Neural cell (in vitro differentiated cells): ENCODE measurements around the gene FHIT. TPM values are rescaled to one million over a fixed set of nuclear protein-coding genes. Genes with fewer than 3 reads are reported as not detected.

Experiments used
- H2AFZ ChIP-seq: fragments of 200-600, 300-800 bp; sonication (generic), shearing (Covaris generic); 2 replicates; pipeline ENCODE4 v1.6.0; 2014; ENCODE audit warnings: low read depth, mild to moderate bottlenecking, antibody characterized with exemption, low read length, moderate library complexity
- H3F3A ChIP-seq: fragments of 200-600 bp; shearing (Covaris generic); 2 replicates; pipeline ENCODE4 v1.6.1; 2016; ENCODE audit warnings: mild to moderate bottlenecking, moderate library complexity, mixed read lengths, antibody characterized with exemption, low read length; ENCODE audit not compliant: insufficient read depth, poor library complexity, severe bottlenecking
- H3K27ac ChIP-seq: fragments of 200-600, 300-800 bp; sonication (generic), shearing (Covaris generic); 2 replicates; pipeline ENCODE4 v1.5.1; 2014; ENCODE audit warnings: mild to moderate bottlenecking, low read length, moderate library complexity
- H3K27me3 ChIP-seq: fragments of 300-800, 200-600 bp; sonication (generic), shearing (Covaris generic); 2 replicates; pipeline ENCODE4 v1.6.0; 2014; ENCODE audit warnings: mild to moderate bottlenecking, low read depth, low read length, moderate library complexity; ENCODE audit not compliant: insufficient read depth
- H3K36me3 ChIP-seq: fragments of 300-800, 200-600 bp; sonication (generic), shearing (Covaris generic); 2 replicates; pipeline ENCODE4 v1.5.1; 2014; ENCODE audit warnings: mild to moderate bottlenecking, antibody characterized with exemption, low read length, moderate library complexity; ENCODE audit not compliant: insufficient read depth
- H3K4me2 ChIP-seq: fragments of 300-800, 200-600 bp; sonication (generic), shearing (Covaris generic); 2 replicates; pipeline ENCODE4 v1.6.0; 2014; ENCODE audit warnings: mild to moderate bottlenecking, low read length
- H3K4me3 ChIP-seq: fragments of 300-800, 200-600 bp; sonication (generic), shearing (Covaris generic); 2 replicates; pipeline ENCODE4 v1.5.1; 2014; ENCODE audit warnings: mild to moderate bottlenecking, low read length, moderate library complexity
- H3K79me2 ChIP-seq: fragments of 200-600 bp; shearing (Covaris generic); replicated peaks from 2 replicates; pipeline ENCODE4 v1.6.0; 2014; ENCODE audit warnings: mild to moderate bottlenecking, low read length, moderate library complexity; ENCODE audit not compliant: insufficient read depth
- H3K9ac ChIP-seq: fragments of 300-800, 200-600 bp; sonication (generic), shearing (Covaris generic); 2 replicates; pipeline ENCODE4 v1.6.1; 2016; ENCODE audit warnings: mild to moderate bottlenecking, low read length, mixed read lengths
- H3K9me2 ChIP-seq: fragments of 200-600 bp; shearing (Covaris generic); 2 replicates; pipeline ENCODE4 v1.6.1; 2016; ENCODE audit warnings: mild to moderate bottlenecking, low read length, mixed read lengths; ENCODE audit not compliant: insufficient read depth
- H3K9me3 ChIP-seq: fragments of 200-600, 300-800 bp; sonication (generic), shearing (Covaris generic); 2 replicates; pipeline ENCODE4 v1.6.1; 2016; ENCODE audit warnings: mild to moderate bottlenecking, mixed run types, low read length, moderate library complexity, mixed read lengths
- H4K20me1 ChIP-seq: fragments of 200-600 bp; shearing (Covaris generic); 2 replicates; pipeline ENCODE4 v1.6.1; 2016; ENCODE audit warnings: mild to moderate bottlenecking, mixed run types; ENCODE audit not compliant: insufficient read depth
- EP300 ChIP-seq: fragments of 450-650 bp; conservative IDR thresholded peaks from 2 replicates; pipeline ENCODE4 v1.6.1; 2014; ENCODE audit warnings: antibody characterized with exemption, mild to moderate bottlenecking, moderate library complexity; ENCODE audit not compliant: poor library complexity, severe bottlenecking
- EZH2 ChIP-seq: fragments of 200-600, 300-800 bp; shearing (Covaris generic), sonication (generic); IDR thresholded peaks from 2 replicates; pipeline ENCODE4 v1.6.1; 2014; ENCODE audit warnings: antibody characterized with exemption, low read length, borderline replicate concordance, mild to moderate bottlenecking; ENCODE audit not compliant: insufficient read depth, poor library complexity, severe bottlenecking
- MXI1 ChIP-seq: fragments of 450-650 bp; conservative IDR thresholded peaks from 2 replicates; pipeline ENCODE4 v1.6.1; 2014; ENCODE audit warnings: antibody characterized with exemption, mild to moderate bottlenecking; ENCODE audit not compliant: poor library complexity, severe bottlenecking
- POLR2AphosphoS5 ChIP-seq: IDR thresholded peaks from 2 replicates; pipeline ENCODE4 v1.6.1; 2012
- RAD21 ChIP-seq: fragments of 450-650 bp; conservative IDR thresholded peaks from 2 replicates; pipeline ENCODE4 v1.6.1; 2014; ENCODE audit warnings: antibody characterized with exemption, mild to moderate bottlenecking, moderate library complexity
- REST ChIP-seq: IDR thresholded peaks from 2 replicates; pipeline ENCODE4 v1.6.1; 2012; ENCODE audit warnings: borderline replicate concordance
- SMC3 ChIP-seq: fragments of 450-650 bp; conservative IDR thresholded peaks from 2 replicates; pipeline ENCODE4 v1.6.1; 2014; ENCODE audit warnings: antibody characterized with exemption, mild to moderate bottlenecking, moderate library complexity; ENCODE audit not compliant: poor library complexity
- TAF1 ChIP-seq: IDR thresholded peaks from 2 replicates; pipeline ENCODE4 v1.6.1; 2012; ENCODE audit warnings: low read depth
- polyA plus RNA-seq: library from polyadenylated mRNA; depleted of rRNA; stranded (reverse); fragments of >200 nt; gene quantifications from 2 replicates; pipeline ENCODE4 v1.2.3, GENCODE V29; 2014
- TF ChIP-seq, protein P1 (sequence below): fragments of 450-650 bp; IDR thresholded peaks from 2 replicates; pipeline ENCODE4 v1.5.1; 2014; ENCODE audit warnings: antibody characterized with exemption, mild to moderate bottlenecking, moderate library complexity; ENCODE audit not compliant: poor library complexity, severe bottlenecking

The FHIT gene
- polyA plus RNA-seq, 1 donor from 2014 or later: not detected

DNA sequence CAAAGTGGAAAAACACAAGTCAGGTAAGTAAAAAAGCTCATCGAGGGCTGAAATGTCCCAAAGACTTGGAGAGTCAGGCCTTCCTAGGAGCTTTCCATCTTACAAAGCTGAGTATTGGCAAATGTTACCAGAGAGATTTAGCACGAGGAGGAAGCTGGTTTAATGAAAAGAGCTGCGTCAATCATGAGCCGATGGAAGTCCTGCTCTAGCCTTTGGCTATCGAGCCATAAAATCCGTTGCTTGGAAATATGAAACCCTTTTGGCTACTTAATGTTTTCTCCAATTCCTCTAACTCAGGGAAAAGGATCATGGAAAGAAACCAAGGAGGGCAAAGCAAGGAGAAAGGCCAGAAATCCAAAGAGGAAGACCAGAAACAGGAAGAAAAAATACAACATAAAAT is 1074.6 kb downstream of the FHIT start:
- no peaks in the 10 kb centered on the region for H3K9me3 ChIP-seq
- no peaks in the 10 kb centered on the region for H3K9me2 ChIP-seq
- no peaks in the 10 kb centered on the region for H3K36me3 ChIP-seq
- TF ChIP-seq RAD21 (no peak), MXI1 (no peak), EP300 (no peak), SMC3 (no peak), TAF1 (no peak), POLR2AphosphoS5 (no peak), EZH2 (no peak), REST (no peak)
- TF ChIP-seq, protein P1, sequence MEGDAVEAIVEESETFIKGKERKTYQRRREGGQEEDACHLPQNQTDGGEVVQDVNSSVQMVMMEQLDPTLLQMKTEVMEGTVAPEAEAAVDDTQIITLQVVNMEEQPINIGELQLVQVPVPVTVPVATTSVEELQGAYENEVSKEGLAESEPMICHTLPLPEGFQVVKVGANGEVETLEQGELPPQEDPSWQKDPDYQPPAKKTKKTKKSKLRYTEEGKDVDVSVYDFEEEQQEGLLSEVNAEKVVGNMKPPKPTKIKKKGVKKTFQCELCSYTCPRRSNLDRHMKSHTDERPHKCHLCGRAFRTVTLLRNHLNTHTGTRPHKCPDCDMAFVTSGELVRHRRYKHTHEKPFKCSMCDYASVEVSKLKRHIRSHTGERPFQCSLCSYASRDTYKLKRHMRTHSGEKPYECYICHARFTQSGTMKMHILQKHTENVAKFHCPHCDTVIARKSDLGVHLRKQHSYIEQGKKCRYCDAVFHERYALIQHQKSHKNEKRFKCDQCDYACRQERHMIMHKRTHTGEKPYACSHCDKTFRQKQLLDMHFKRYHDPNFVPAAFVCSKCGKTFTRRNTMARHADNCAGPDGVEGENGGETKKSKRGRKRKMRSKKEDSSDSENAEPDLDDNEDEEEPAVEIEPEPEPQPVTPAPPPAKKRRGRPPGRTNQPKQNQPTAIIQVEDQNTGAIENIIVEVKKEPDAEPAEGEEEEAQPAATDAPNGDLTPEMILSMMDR: no peak
- no peaks in the 10 kb centered on the region for H3K27me3 ChIP-seq
- H3K79me2 ChIP-seq: no peaks in the 10 kb centered on the region
- H3K4me2 ChIP-seq: no peak overlapping the region
- H3K9ac ChIP-seq: no peak overlapping the region
- no peaks in the 10 kb centered on the region for H3F3A ChIP-seq
- no peaks in the 10 kb centered on the region for H4K20me1 ChIP-seq
- no peak overlapping the region for H3K4me3 ChIP-seq
- no peak overlapping the region for H2AFZ ChIP-seq
- H3K27ac ChIP-seq: no peak overlapping the region

GRCh38 chr3:60175680-60176079 is 1075.6 kb downstream of the FHIT start:
- no peaks in the 10 kb centered on the region for H3K9me3 ChIP-seq

More at GRCh38 chr3:60175680-60176079, 1075.6 kb downstream of the FHIT start:
- Histone ChIP-seq H4K20me1 (no peaks in the 10 kb centered on the region), H3F3A (no peaks in the 10 kb centered on the region), H3K9ac (no peak overlapping the region), H3K27me3 (no peaks in the 10 kb centered on the region), H3K9me2 (no peaks in the 10 kb centered on the region), H2AFZ (no peak overlapping the region), H3K4me3 (no peak overlapping the region), H3K27ac (no peak overlapping the region), H3K4me2 (no peak overlapping the region), H3K36me3 (no peaks in the 10 kb centered on the region), H3K79me2 (no peaks in the 10 kb centered on the region)
- TF ChIP-seq EP300 (no peak), MXI1 (no peak), EZH2 (no peak), TAF1 (no peak), REST (no peak), SMC3 (no peak), POLR2AphosphoS5 (no peak), RAD21 (no peak)
- TF ChIP-seq, protein P1: no peak
